HepG2 (cell line): ENCODE results near the gene FHIP1B. TPM values are rescaled to one million over a fixed set of nuclear protein-coding genes. Genes with fewer than 3 reads are reported as not detected.

Source experiments
- ATAC-seq: fragments of 200-7000 bp; cut with Tn5 transposase; 3 replicates; pipeline ENCODE4 v1.9.1; 2020; ENCODE audit warnings: mild to moderate bottlenecking, moderate library complexity
- BruUV-seq: library from RNA; stranded (reverse); fragments of 400-500 nt; replicated peaks from 2 replicates; lab custom pipeline; 2021; lab: Mats Ljungman, UMichigan
- CTCF ChIA-PET: fragments of 300-600 bp; formaldehyde crosslinking; extraction: SDS; loops from one replicate; lab custom pipeline; 2021; ENCODE audit warnings: low total read pairs, inconsistent platforms, low intra/inter-chr PET ratio; lab: Yijun Ruan, JAX
- POLR2A ChIA-PET: fragments of 350-600 bp; sonication (Branson Sonifier 250); formaldehyde crosslinking; loops from one replicate; lab custom pipeline; 2020; ENCODE audit warnings: antibody characterized with exemption, inconsistent platforms; lab: Yijun Ruan, JAX
- DNase-seq: peaks from one replicate; pipeline ENCODE4 v3.0.0-alpha.2; 2015; ENCODE audit warnings: low spot score
- FAIRE-seq: peaks from 3 replicates; lab custom pipeline; 2011; peaks lifted over from hg19 to GRCh38; lab: Jason Lieb, UNC
- H2AFZ ChIP-seq: one replicate; pipeline ENCODE4 v1.6.1; 2011; ENCODE audit warnings: low read length, inconsistent platforms
- H3K27ac ChIP-seq: fragments of 300-600 bp; 3 replicates; pipeline ENCODE4 v1.8.0; 2011; ENCODE audit warnings: mixed run types, mild to moderate bottlenecking, mixed read lengths, low read length, inconsistent platforms; ENCODE audit not compliant: insufficient read depth; ENCODE audit errors: extremely low read length
- H3K27me3 ChIP-seq, 2 experiments: fragments of 200-600 bp in 1 of 2; 2 replicates in 1 of 2; 3 replicates in 1 of 2; pipeline versions ENCODE4 v1.6.0 to v1.8.0; 2011; ENCODE audit warnings: low read length in 2 of 2, mild to moderate bottlenecking in 2 of 2, moderate library complexity in 2 of 2, inconsistent platforms in 1 of 2; ENCODE audit not compliant: insufficient read depth in 2 of 2, control insufficient read depth in 1 of 2
- H3K36me3 ChIP-seq, 2 experiments: fragments of 200-600 bp in 1 of 2; replicated peaks in 1 of 2; 2 replicates in 1 of 2; 3 replicates in 1 of 2; pipeline versions ENCODE4 v1.5.1 to v1.8.0; 2011; ENCODE audit warnings: low read length in 2 of 2, inconsistent platforms in 1 of 2; ENCODE audit not compliant: insufficient read depth in 2 of 2, control insufficient read depth in 1 of 2
- H3K4me1 ChIP-seq: 2 replicates; pipeline ENCODE4 v1.5.1; 2012; ENCODE audit warnings: low read length, inconsistent platforms; ENCODE audit not compliant: insufficient read depth
- H3K4me2 ChIP-seq: 2 replicates; pipeline ENCODE4 v1.6.0; 2011; ENCODE audit warnings: low read depth, low read length, inconsistent platforms
- H3K4me3 ChIP-seq, 3 experiments: fragments of 200-600 bp in 1 of 3; sonication (generic), shearing (Covaris generic) in 1 of 3; replicated peaks in 1 of 3; 2 replicates each; pipeline ENCODE4 v1.5.1; 2011 to 2016; ENCODE audit warnings: low read length in 3 of 3, inconsistent platforms in 2 of 3, low read depth in 2 of 3, mild to moderate bottlenecking in 2 of 3, control low read depth in 1 of 3, mixed read lengths in 1 of 3; ENCODE audit not compliant: insufficient read depth in 1 of 3
- H3K79me2 ChIP-seq: one replicate; pipeline ENCODE4 v1.6.1; 2011; ENCODE audit warnings: low read length, inconsistent platforms; ENCODE audit not compliant: insufficient read depth
- H3K9ac ChIP-seq: 2 replicates; pipeline ENCODE4 v1.6.0; 2011; ENCODE audit warnings: mild to moderate bottlenecking, low read depth, low read length, inconsistent platforms; ENCODE audit not compliant: insufficient read depth
- H3K9me3 ChIP-seq: 2 replicates; pipeline ENCODE4 v1.5.1; 2012; ENCODE audit warnings: mild to moderate bottlenecking, low read length
- H4K20me1 ChIP-seq: 2 replicates; pipeline ENCODE4 v1.6.0; 2011; ENCODE audit warnings: inconsistent platforms, mild to moderate bottlenecking, low read length, moderate library complexity; ENCODE audit not compliant: insufficient read depth
- E2F2 ChIP-seq: sonication (generic); formaldehyde crosslinking; IDR thresholded peaks from 2 replicates; pipeline ENCODE4 v1.4.0; 2020; ENCODE audit warnings: missing genetic modification reagents, borderline replicate concordance
- NKX3-1 ChIP-seq: sonication (generic); formaldehyde crosslinking; IDR thresholded peaks from 2 replicates; pipeline ENCODE4 v1.5.0; 2020; ENCODE audit warnings: missing genetic modification reagents
- SRSF1 ChIP-seq: fragments of 200-400 bp; formaldehyde crosslinking; optimal IDR thresholded peaks from 2 replicates; pipeline ENCODE3; 2017; ENCODE audit warnings: mild to moderate bottlenecking, low read depth, low read length, moderate library complexity
- THYN1 ChIP-seq: sonication (generic); formaldehyde crosslinking; IDR thresholded peaks from 2 replicates; pipeline ENCODE4 v1.8.1; 2023; ENCODE audit warnings: low read depth, mild to moderate bottlenecking, moderate library complexity, missing genetic modification reagents, borderline replicate concordance
- ZNF326 ChIP-seq: sonication (generic); formaldehyde crosslinking; IDR thresholded peaks from 2 replicates; pipeline ENCODE4 v1.4.0; 2020; ENCODE audit warnings: missing genetic modification reagents, borderline replicate concordance
- ZNF451 ChIP-seq: sonication (generic); formaldehyde crosslinking; IDR thresholded peaks from 2 replicates; pipeline ENCODE4 v1.5.0; 2020; ENCODE audit warnings: mild to moderate bottlenecking, missing genetic modification reagents
- ZNF501 ChIP-seq: sonication (generic); formaldehyde crosslinking; IDR thresholded peaks from 2 replicates; pipeline ENCODE4 v1.5.1; 2020; ENCODE audit warnings: mild to moderate bottlenecking, moderate library complexity, missing genetic modification reagents
- ZNF720 ChIP-seq: sonication (generic); formaldehyde crosslinking; IDR thresholded peaks from 2 replicates; pipeline ENCODE4 v1.4.0; 2020; ENCODE audit warnings: missing genetic modification reagents
- ZNF839 ChIP-seq: sonication (generic); formaldehyde crosslinking; IDR thresholded peaks from 2 replicates; pipeline ENCODE4 v1.4.0; 2020; ENCODE audit warnings: missing genetic modification reagents, mild to moderate bottlenecking, borderline replicate concordance
- WGBS: methylation state at CpG from one replicate; pipeline ENCODE4 v1.1.6; 2017; ENCODE audit warnings: low lambda C conversion rate; 5-methylcytosine and 5-hydroxymethylcytosine counted together
- in situ Hi-C: cut with HindIII; loops from 2 replicates; pipeline ENCODE4 v1.10.0; 2017; ENCODE audit warnings: low pct_unique_long_range_greater_than_20kb; ENCODE audit not compliant: extremely low pct_ligation_motif_present
- intact Hi-C: fragments of 100-400 bp; cut with micrococcal nuclease; formaldehyde crosslinking; loops from one replicate; pipeline ENCODE4 v1.10.0; 2022; ENCODE audit not compliant: unreplicated experiment
- polyA plus RNA-seq, 8 experiments: library from polyadenylated mRNA; depleted of rRNA in 3 of 8; stranded (reverse) in 7 of 8; unstranded in 1 of 8; fragments of >200 nt; fragmentation: Illumina TruSeq in 4 of 8; extraction: Trizol in 4 of 8; gene quantifications; 2 replicates each; pipeline versions ENCODE4 v1.2.1 to v1.2.3, GENCODE V29; 2011 to 2016; ENCODE audit warnings: low read depth in 4 of 8, missing spikeins in 1 of 8, mixed read lengths in 1 of 8; ENCODE audit not compliant: insufficient read depth in 1 of 8
- total RNA-seq, 5 experiments: library from RNA; depleted of rRNA; stranded (reverse); fragments of >200 nt; fragmentation: Illumina TruSeq; extraction: Trizol; gene quantifications; 2 replicates each; pipeline ENCODE4 v1.2.3, GENCODE V29; 2016; ENCODE audit warnings: low read depth in 1 of 5
- TF ChIP-seq, protein P1 (sequence below): sonication (generic); formaldehyde crosslinking; IDR thresholded peaks from 2 replicates; pipeline ENCODE4 v1.5.0; 2020; ENCODE audit warnings: mild to moderate bottlenecking, missing genetic modification reagents
- TF ChIP-seq, protein P2 (sequence below): IDR thresholded peaks from 2 replicates; pipeline ENCODE4 v1.6.1; 2016; ENCODE audit warnings: control low read depth
- TF ChIP-seq, protein P3 (sequence below): sonication (generic); formaldehyde crosslinking; conservative IDR thresholded peaks from 2 replicates; pipeline ENCODE4 v1.8.0; 2022; ENCODE audit warnings: mild to moderate bottlenecking, moderate library complexity, missing genetic modification reagents

FHIP1B gene
- total and polyA plus RNA-seq, 2 of the 13 experiments (the other 11 are each of a cell fraction or from before 2014, with no cell fraction given) = 14.1 to 18.6 TPM

GRCh38 chr11:6217722-6218121 lies 16.7 kb downstream of the FHIP1B start:
- H2AFZ ChIP-seq = no peak overlapping the region
- H3K79me2 ChIP-seq = peaks cover 3% of the 10 kb centered on the region
- DNase-seq (no peak), ATAC-seq (no peak), FAIRE-seq (no peak)
- ChIA-PET POLR2A (no interaction called here), CTCF (no interaction called here)
- intact Hi-C loops = no loop called here
- no peak overlapping the region for H3K27ac ChIP-seq
- no peaks in the 10 kb centered on the region for H3K9me3 ChIP-seq
- peaks cover 14 to 64% of the 10 kb centered on the region in 2 experiments for H3K36me3 ChIP-seq
- no peak overlapping the region for H3K9ac ChIP-seq
- no peak overlapping the region for H3K4me3 ChIP-seq
- 93% methylated on average over 19 of the region's 19 CpGs for WGBS
- H4K20me1 ChIP-seq = no peaks in the 10 kb centered on the region
- H3K4me2 ChIP-seq = no peak overlapping the region
- BruUV-seq = no TSS peak
- no peak for TF ChIP-seq NKX3-1 (CRISPR knock-in tag)
- H3K27me3 ChIP-seq = no peaks in the 10 kb centered on the region
- in situ Hi-C loops = no loop called here
- H3K4me1 ChIP-seq = no peaks in the 10 kb centered on the region

- WGBS = 99% methylated on average over 4 of the region's 4 CpGs
- Histone ChIP-seq H3K9ac (no peak overlapping the region), H3K27me3 (no peaks in the 10 kb centered on the region), H3K4me1 (no peaks in the 10 kb centered on the region), H3K4me3 (no peak overlapping the region), H4K20me1 (no peaks in the 10 kb centered on the region), H3K79me2 (peaks cover 2% of the 10 kb centered on the region), H3K27ac (no peak overlapping the region), H2AFZ (no peak overlapping the region), H3K4me2 (no peak overlapping the region), H3K36me3 (peaks cover 11 to 58% of the 10 kb centered on the region in 2 experiments), H3K9me3 (no peaks in the 10 kb centered on the region)
- FAIRE-seq = no peak
- DNase-seq = no peak
- BruUV-seq = TSS peak; percentile 27
- ATAC-seq = no peak
- intact Hi-C loops = no loop called here
- POLR2A ChIA-PET = no interaction called here
- CTCF ChIA-PET = no interaction called here
- in situ Hi-C loops = no loop called here
- TF ChIP-seq ZNF451 (CRISPR knock-in tag) (no peak), ZNF501 (CRISPR knock-in tag) (no peak), ZNF720 (no peak), THYN1 (CRISPR knock-in tag) (no peak), ZNF326 (CRISPR knock-in tag) (no peak), ZNF839 (CRISPR knock-in tag) (no peak), E2F2 (CRISPR knock-in tag) (no peak), SRSF1 (no peak)
- TF ChIP-seq, protein P1, sequence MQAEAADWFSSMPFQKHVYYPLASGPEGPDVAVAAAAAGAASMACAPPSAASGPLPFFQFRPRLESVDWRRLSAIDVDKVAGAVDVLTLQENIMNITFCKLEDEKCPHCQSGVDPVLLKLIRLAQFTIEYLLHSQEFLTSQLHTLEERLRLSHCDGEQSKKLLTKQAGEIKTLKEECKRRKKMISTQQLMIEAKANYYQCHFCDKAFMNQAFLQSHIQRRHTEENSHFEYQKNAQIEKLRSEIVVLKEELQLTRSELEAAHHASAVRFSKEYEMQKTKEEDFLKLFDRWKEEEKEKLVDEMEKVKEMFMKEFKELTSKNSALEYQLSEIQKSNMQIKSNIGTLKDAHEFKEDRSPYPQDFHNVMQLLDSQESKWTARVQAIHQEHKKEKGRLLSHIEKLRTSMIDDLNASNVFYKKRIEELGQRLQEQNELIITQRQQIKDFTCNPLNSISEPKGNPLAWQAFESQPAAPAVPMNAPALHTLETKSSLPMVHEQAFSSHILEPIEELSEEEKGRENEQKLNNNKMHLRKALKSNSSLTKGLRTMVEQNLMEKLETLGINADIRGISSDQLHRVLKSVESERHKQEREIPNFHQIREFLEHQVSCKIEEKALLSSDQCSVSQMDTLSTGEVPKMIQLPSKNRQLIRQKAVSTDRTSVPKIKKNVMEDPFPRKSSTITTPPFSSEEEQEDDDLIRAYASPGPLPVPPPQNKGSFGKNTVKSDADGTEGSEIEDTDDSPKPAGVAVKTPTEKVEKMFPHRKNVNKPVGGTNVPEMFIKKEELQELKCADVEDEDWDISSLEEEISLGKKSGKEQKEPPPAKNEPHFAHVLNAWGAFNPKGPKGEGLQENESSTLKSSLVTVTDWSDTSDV = no peak
- TF ChIP-seq, protein P2, sequence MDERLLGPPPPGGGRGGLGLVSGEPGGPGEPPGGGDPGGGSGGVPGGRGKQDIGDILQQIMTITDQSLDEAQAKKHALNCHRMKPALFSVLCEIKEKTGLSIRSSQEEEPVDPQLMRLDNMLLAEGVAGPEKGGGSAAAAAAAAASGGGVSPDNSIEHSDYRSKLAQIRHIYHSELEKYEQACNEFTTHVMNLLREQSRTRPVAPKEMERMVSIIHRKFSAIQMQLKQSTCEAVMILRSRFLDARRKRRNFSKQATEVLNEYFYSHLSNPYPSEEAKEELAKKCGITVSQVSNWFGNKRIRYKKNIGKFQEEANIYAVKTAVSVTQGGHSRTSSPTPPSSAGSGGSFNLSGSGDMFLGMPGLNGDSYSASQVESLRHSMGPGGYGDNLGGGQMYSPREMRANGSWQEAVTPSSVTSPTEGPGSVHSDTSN (CRISPR knock-in tag) = no peak
- TF ChIP-seq, protein P3, sequence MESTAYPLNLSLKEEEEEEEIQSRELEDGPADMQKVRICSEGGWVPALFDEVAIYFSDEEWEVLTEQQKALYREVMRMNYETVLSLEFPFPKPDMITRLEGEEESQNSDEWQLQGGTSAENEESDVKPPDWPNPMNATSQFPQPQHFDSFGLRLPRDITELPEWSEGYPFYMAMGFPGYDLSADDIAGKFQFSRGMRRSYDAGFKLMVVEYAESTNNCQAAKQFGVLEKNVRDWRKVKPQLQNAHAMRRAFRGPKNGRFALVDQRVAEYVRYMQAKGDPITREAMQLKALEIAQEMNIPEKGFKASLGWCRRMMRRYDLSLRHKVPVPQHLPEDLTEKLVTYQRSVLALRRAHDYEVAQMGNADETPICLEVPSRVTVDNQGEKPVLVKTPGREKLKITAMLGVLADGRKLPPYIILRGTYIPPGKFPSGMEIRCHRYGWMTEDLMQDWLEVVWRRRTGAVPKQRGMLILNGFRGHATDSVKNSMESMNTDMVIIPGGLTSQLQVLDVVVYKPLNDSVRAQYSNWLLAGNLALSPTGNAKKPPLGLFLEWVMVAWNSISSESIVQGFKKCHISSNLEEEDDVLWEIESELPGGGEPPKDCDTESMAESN (CRISPR knock-in tag) = no peak
These were observed 17.9 kb downstream of the FHIP1B start for GRCh38 chr11:6216501-6216900.
